BLaER1 (cell line): ENCODE data around the gene FBXL13.
"Not testable (repeated sequence)": the region's sequence is repeated elsewhere in the genome, so short reads cannot be mapped to it uniquely, and the experiment has no call there.

Source experiments
- H3K27ac ChIP-seq: shearing (Covaris generic); formaldehyde crosslinking; 2 replicates; pipeline ENCODE4 v1.8.1; 2022
- H3K27me3 ChIP-seq: shearing (Covaris generic); formaldehyde crosslinking; 2 replicates; pipeline ENCODE4 v1.8.1; 2022
- H3K36me3 ChIP-seq: shearing (Covaris generic); formaldehyde crosslinking; 2 replicates; pipeline ENCODE4 v1.8.1; 2022
- H3K4me1 ChIP-seq: shearing (Covaris generic); formaldehyde crosslinking; 2 replicates; pipeline ENCODE4 v1.8.1; 2022
- H3K4me2 ChIP-seq: shearing (Covaris generic); formaldehyde crosslinking; 2 replicates; pipeline ENCODE4 v1.8.1; 2022
- H3K4me3 ChIP-seq: shearing (Covaris generic); formaldehyde crosslinking; 2 replicates; pipeline ENCODE4 v1.8.1; 2022
- H3K9ac ChIP-seq: shearing (Covaris generic); formaldehyde crosslinking; 2 replicates; pipeline ENCODE4 v1.8.1; 2022
- H3K9me3 ChIP-seq: shearing (Covaris generic); formaldehyde crosslinking; 2 replicates; pipeline ENCODE4 v1.8.1; 2022
- H4K20me1 ChIP-seq: shearing (Covaris generic); formaldehyde crosslinking; 2 replicates; pipeline ENCODE4 v1.8.1; 2022
- Cebpa-rat ChIP-seq: shearing (Covaris generic); IDR thresholded peaks from 2 replicates; pipeline ENCODE4 v1.8.1; 2022

Gene FBXL13

DNA sequence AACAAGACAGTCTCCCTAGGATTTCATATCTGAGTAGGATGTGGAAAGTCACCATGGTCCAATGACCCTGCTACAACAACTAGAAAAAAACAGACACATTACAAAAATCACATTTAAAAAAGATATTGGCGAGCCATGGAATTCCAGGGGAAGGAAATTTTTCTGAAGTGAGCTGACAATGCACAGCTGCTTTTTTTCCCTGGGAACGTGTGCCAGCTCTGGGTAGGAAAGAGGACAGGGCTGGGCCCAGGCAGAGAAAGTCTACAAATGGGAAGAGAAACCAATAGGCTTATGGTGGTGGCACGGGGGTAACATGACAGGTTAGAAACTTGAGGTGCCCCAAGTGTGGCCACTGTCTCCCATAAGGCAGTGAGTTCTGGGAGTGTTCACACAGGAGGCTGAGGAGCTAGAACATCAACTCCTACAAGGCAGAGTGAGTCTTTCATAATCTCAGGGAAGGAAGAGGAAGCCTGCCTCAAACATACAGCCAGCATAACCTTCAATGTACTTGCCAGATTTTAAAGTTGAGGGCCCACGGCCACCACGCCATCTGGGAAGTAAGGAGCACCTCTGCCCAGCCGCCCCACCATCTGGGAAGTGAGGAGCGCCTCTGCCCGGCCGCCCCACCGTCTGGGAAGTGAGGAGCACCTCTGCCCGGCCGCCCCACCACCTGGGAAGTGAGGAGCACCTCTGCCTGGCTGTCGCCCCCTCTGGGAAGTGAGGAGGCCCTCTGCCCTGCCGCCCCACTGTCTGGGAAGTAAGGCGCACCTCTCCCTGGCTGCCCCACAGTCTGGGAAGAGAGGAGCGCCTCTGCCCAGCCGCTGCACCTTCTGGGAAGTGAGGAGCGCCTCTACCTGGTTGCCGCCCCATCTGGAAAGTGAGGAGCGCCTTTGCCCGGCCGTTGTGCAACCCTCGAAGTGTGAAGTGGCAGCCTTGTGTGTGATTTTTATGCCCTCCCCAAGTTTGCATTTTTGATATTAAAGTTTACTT is 5.9 kb downstream of the FBXL13 start:
- Histone ChIP-seq H3K9ac (no peak overlapping the region), H3K9me3 (peaks cover 13% of the 10 kb centered on the region), H3K27ac (no peak overlapping the region), H3K4me2 (no peak overlapping the region), H3K4me3 (no peak overlapping the region), H3K36me3 (no peaks in the 10 kb centered on the region), H3K27me3 (no peaks in the 10 kb centered on the region), H3K4me1 (peaks cover 2% of the 10 kb centered on the region), H4K20me1 (no peaks in the 10 kb centered on the region)
- no peak for TF ChIP-seq Cebpa-rat

DNA sequence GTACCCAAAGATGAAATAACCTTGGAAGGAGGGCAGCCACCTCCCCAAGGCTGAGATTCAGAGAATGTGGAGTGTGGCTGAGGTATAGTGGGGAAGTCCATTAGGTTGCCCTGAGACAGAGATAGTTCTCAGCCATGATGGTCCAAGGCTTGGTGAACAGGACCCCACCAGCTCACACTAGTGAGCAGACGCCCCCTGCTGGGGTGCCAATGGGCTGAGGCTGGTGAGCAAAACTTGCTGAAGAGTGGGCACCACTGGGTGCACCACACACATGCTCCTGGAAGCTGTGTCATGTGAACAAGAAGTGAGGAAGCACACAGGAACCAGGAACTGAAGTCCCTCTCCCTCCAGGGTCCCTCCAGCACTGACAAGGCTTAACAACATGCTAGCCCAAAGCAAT is 8.9 kb downstream of the FBXL13 start:
- Histone ChIP-seq H3K9ac (no peak overlapping the region), H3K4me2 (no peak overlapping the region), H3K4me3 (no peak overlapping the region), H3K27me3 (no peaks in the 10 kb centered on the region), H3K27ac (no peak overlapping the region), H3K36me3 (no peaks in the 10 kb centered on the region), H3K9me3 (peaks cover 13% of the 10 kb centered on the region), H4K20me1 (no peaks in the 10 kb centered on the region), H3K4me1 (peaks cover 5% of the 10 kb centered on the region; the same call in 1 of the 2 replicates)
- no peak for TF ChIP-seq Cebpa-rat

DNA sequence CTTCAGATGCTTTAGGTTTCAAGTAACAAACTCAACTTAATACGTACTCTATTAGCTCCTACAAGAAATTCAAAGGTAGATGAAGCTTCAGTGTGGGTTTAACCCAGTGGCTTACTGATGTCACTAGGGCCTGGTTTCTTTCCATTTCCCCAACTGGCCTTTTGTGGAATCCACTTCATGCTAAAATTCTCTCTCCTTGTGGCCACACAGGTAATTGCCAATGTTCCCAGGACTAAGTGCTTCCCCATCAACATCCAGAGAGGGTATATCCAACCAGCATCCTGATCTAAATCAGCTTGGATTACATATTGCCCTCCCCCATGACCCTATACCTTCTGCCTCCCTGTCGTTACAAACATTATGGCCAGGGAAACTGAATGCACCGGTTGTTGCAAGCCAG is 10.7 kb downstream of the FBXL13 start:
- Histone ChIP-seq H3K27ac (no peak overlapping the region), H4K20me1 (no peaks in the 10 kb centered on the region), H3K4me3 (no peak overlapping the region), H3K27me3 (no peaks in the 10 kb centered on the region), H3K4me1 (peaks cover 5% of the 10 kb centered on the region; the same call in 1 of the 2 replicates), H3K36me3 (no peaks in the 10 kb centered on the region), H3K4me2 (no peak overlapping the region), H3K9me3 (peaks cover 7% of the 10 kb centered on the region), H3K9ac (no peak overlapping the region; the same call in 1 of the 2 replicates)
- TF ChIP-seq Cebpa-rat, result no peak

DNA sequence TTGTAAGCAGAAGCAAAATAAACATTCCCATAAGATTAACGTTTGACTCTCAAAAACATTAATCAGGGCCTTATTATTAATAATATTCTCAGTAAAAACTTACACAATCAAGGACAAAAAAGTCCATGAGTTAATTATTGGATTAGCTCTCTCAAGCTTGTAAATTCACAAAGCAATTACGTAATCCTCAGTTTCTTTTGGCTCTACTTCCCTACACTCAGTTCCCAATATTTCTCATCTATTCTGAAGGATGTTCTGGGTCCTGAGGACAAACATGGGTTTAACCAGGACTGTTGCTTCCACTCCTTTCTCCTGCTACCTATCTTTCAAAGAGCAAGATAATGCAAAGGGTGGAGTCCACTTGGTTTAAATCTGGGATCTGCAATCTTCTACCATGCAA is 15.1 kb downstream of the FBXL13 start:
- no peak overlapping the region for H3K4me2 ChIP-seq
- H3K9ac ChIP-seq, result no peak overlapping the region
- H4K20me1 ChIP-seq, result no peaks in the 10 kb centered on the region
- no peaks in the 10 kb centered on the region for H3K27me3 ChIP-seq
- TF ChIP-seq Cebpa-rat, result no peak
- peaks cover 5% of the 10 kb centered on the region; the same call in 1 of the 2 replicates for H3K4me1 ChIP-seq
- no peaks in the 10 kb centered on the region for H3K36me3 ChIP-seq
- H3K27ac ChIP-seq, result no peak overlapping the region
- H3K4me3 ChIP-seq, result no peak overlapping the region
- H3K9me3 ChIP-seq, result no peaks in the 10 kb centered on the region

DNA sequence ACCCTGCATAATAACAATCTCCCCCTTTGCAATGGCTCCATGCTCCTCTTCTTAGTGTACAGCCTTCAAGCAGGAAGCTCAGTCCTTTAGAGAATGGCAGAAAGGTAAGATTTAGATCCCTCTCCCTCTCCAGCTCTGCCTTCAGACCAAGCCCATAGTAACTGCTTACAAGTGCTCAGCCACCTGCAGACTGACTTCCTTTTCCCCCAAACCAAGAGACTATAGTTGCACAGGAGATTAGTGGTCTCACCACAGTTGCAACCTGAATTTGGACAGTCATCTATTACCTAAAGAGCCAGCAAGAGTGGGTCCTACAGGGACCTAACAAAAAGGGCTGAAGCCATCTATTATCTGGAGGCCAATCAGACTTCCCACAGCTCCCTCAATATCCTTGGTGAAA is 16.5 kb downstream of the FBXL13 start:
- Histone ChIP-seq H3K4me3 (no peak overlapping the region), H3K4me1 (peaks cover 5% of the 10 kb centered on the region; the same call in 1 of the 2 replicates), H3K36me3 (no peaks in the 10 kb centered on the region), H4K20me1 (no peaks in the 10 kb centered on the region), H3K9me3 (peaks cover 2% of the 10 kb centered on the region; the same call in 1 of the 2 replicates), H3K27ac (no peak overlapping the region), H3K9ac (no peak overlapping the region), H3K27me3 (no peaks in the 10 kb centered on the region), H3K4me2 (no peak overlapping the region)
- TF ChIP-seq Cebpa-rat, result no peak

DNA sequence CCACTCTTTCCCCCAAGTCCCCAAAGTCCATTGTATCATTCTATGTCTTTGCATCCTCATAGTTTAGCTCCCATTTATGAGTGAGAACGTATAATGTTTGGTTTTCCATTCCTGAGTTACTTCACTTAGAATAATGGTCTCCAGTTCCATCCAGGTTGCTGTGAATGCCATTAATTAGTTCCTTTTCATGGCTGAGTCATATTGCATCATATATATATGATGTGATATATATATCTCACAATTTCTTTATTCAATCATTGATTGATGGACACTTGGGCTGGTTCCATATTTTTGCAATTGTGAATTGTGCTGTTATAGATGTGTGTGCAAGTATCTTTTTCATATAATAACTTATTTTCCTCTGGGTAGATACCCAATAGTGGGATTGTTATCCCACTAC is 18.6 kb downstream of the FBXL13 start:
- H3K9ac ChIP-seq, H3K4me1 ChIP-seq, H3K4me2 ChIP-seq, H3K36me3 ChIP-seq, H3K4me3 ChIP-seq, H3K27me3 ChIP-seq, H3K9me3 ChIP-seq, H3K27ac ChIP-seq, H4K20me1 ChIP-seq: not testable (repeated sequence)

DNA sequence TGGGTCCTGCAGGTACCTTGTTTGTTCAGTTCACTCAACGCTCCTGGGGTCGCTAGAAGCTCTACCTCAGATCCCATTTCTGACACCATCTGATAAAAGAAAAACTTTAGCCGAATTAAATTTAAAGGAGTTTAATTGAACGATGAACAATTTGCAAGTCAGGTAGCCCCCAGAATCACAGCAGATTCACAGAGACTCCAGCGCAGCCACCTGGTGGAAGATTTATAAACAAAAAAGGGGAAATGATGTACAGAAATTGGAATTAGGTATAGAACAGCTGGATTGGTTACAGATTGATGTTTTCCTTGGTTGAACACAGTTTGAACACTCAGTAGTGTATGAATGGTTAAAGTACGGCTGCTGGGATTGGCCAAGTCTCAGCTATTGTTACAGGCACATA is 23.1 kb downstream of the FBXL13 start:
- no peak for TF ChIP-seq Cebpa-rat
- Histone ChIP-seq H3K27ac (no peak overlapping the region), H3K4me2 (no peak overlapping the region), H3K9me3 (peaks cover 48% of the 10 kb centered on the region), H3K4me1 (no peaks in the 10 kb centered on the region), H3K27me3 (no peaks in the 10 kb centered on the region), H3K9ac (no peak overlapping the region), H3K4me3 (no peak overlapping the region), H3K36me3 (no peaks in the 10 kb centered on the region), H4K20me1 (no peaks in the 10 kb centered on the region)

DNA sequence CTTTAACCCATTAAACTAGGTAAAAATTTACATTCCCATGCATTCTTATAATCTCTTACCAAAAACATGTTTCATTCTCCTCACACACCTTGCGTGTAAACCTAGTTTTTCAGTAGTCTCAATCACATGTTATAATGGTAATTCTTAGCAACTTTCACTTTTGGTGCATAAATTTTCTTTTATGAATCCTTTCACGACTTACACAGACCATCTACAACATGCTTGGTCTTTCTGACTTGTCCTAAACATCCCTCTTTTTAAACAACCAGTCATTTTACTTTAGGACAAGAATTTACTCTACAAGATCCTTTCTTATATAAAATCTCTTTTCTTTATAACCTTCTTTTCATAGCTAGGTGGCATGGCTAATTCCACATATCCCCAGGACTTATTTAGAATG is 25.8 kb downstream of the FBXL13 start:
- no peak overlapping the region for H3K9ac ChIP-seq
- H3K4me1 ChIP-seq, result no peaks in the 10 kb centered on the region
- H3K36me3 ChIP-seq, result no peaks in the 10 kb centered on the region
- H3K4me2 ChIP-seq, result no peak overlapping the region
- H3K27ac ChIP-seq, result no peak overlapping the region
- H3K4me3 ChIP-seq, result no peak overlapping the region
- TF ChIP-seq Cebpa-rat, result no peak
- H3K9me3 ChIP-seq, result peaks cover 62% of the 10 kb centered on the region
- H3K27me3 ChIP-seq, result no peaks in the 10 kb centered on the region
- no peaks in the 10 kb centered on the region for H4K20me1 ChIP-seq

DNA sequence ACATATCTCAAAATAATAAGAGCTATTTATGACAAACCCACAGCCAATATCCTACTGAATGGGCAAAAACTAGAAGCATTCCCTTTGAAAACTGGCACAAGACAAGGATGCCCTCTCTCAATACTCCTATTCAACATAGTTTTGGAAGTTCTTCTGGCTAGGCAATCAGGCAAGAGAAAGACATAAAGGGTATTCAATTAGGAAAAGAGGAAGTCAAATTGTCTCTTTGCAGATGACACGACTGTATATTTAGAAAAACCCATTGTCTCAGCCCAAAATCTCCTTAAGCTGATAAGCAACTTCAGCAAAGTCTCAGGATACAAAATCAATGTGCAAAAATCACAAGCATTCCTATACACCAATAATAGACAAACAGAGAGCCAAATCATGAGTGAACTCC is 32.8 kb downstream of the FBXL13 start:
- not testable (repeated sequence) for H3K4me2 ChIP-seq, H3K9ac ChIP-seq, H3K36me3 ChIP-seq, H3K4me1 ChIP-seq, H3K27me3 ChIP-seq, H3K27ac ChIP-seq, H3K4me3 ChIP-seq, H4K20me1 ChIP-seq
- peaks cover 36% of the 10 kb centered on the region for H3K9me3 ChIP-seq

DNA sequence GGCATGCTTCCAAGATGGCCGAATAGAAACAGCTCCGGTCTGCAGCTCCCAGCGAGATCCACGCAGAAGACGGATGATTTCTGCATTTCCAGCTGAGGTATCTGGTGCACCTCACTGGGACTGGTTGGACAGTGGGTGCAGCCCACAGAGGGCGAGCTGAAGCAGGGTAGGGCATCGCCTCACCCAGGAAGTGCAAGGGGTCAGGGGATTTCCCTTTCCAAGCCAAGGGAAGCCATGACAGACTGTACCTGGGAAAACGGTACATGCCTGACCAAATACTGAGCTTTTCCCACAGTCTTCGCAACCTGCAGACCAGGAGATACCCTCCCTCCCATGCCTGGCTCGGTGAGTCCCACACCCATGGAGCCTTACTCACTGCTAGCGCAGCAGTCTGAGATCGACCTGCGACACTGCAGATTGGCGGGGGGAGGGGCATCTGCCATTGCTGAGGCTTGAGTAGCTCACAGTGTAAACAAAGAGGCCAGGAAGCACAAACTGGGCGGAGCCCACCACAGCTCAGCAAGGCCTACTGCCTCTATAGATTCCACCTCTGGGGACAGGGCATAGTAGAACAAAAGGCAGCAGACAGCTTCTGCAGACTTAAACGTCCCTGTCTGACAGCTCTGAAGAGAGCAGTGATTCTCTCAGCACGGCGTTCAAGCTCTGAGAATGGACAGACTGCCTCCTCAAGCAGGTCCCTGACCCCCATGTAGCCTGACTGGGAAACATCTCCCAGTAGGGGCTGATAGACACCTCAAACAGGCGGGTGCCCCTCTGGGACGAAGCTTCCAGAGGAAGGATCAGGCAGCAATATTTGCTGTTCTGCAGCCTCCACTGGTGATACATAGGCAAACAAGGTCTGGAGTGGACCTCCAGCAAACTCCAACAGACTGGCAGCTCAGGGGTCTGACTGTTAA is 36.5 kb downstream of the FBXL13 start:
- not testable (repeated sequence) for H4K20me1 ChIP-seq, H3K36me3 ChIP-seq, H3K9ac ChIP-seq, H3K4me1 ChIP-seq, H3K27ac ChIP-seq, H3K4me3 ChIP-seq, H3K27me3 ChIP-seq, H3K4me2 ChIP-seq
- H3K9me3 ChIP-seq, result peaks cover 11% of the 10 kb centered on the region
